Thyroid gland (tissue), 4 donors: Measurements from ENCODE around the gene CALY. TPM values are rescaled to one million over a fixed set of nuclear protein-coding genes. Genes with fewer than 3 reads are reported as not detected.

Experiments used
- DNase-seq, 2 donors: peaks; one replicate each; pipeline ENCODE4 v3.0.0-alpha.2; 2019
- H3K27ac ChIP-seq, 3 donors: fragments of 200-600 bp; sonication (generic); 1 replicate in 2 of 3; 2 replicates in 1 of 3; pipeline ENCODE4 v1.5.1; 2016 to 2019; ENCODE audit warnings: mild to moderate bottlenecking in 1 of 3, moderate library complexity in 1 of 3
- H3K27me3 ChIP-seq: fragments of 200-600 bp; sonication (generic); one replicate; pipeline ENCODE4 v1.5.1; 2019
- H3K36me3 ChIP-seq, 2 donors: fragments of 200-600 bp; sonication (generic); one replicate each; pipeline ENCODE4 v1.5.1; 2016 to 2019
- H3K4me1 ChIP-seq, 2 donors: fragments of 200-600 bp; sonication (generic); one replicate each; pipeline ENCODE4 v1.5.1; 2017 to 2019
- H3K4me3 ChIP-seq, 3 donors: fragments of 200-600 bp; sonication (generic); replicated peaks in 1 of 3; 1 replicate in 2 of 3; 2 replicates in 1 of 3; pipeline ENCODE4 v1.5.1; 2016; ENCODE audit warnings: mild to moderate bottlenecking in 1 of 3
- H3K9me3 ChIP-seq: fragments of 200-600 bp; sonication (generic); one replicate; pipeline ENCODE4 v1.5.1; 2017
- CTCF ChIP-seq, 6 experiments: fragments of 200-600 bp in 3 of 6; fragments of 450-650 bp in 3 of 6; sonication (generic) in 3 of 6; IDR thresholded peaks; one replicate each; pipeline ENCODE4 v1.5.1; 2016 to 2019; ENCODE audit warnings: antibody characterized with exemption in 6 of 6, mild to moderate bottlenecking in 2 of 6, inconsistent platforms in 1 of 6, moderate library complexity in 1 of 6
- POLR2A ChIP-seq, 2 donors: fragments of 450-650 bp; IDR thresholded peaks; one replicate each; pipeline ENCODE4 v1.6.1; 2017; ENCODE audit warnings: antibody characterized with exemption in 2 of 2, mild to moderate bottlenecking in 2 of 2, moderate library complexity in 1 of 2
- WGBS, 2 donors: methylation state at CpG; one replicate each; pipeline ENCODE4 v1.1.5; 2017; 5-methylcytosine and 5-hydroxymethylcytosine counted together
- intact Hi-C: fragments of 100-400 bp; cut with DNase I; formaldehyde crosslinking; loops from one replicate; pipeline ENCODE4 v1.15.1; 2023
- total RNA-seq, 4 donors: library from RNA; depleted of rRNA; stranded (reverse); fragments of >200 nt; gene quantifications; one replicate each; pipeline ENCODE4 v1.2.3, GENCODE V29; 2016

CALY gene
- total RNA-seq, 4 donors from 2014 or later = 0.13 to 1.5 TPM; not detected in 2

- no peak overlapping the region for H3K27ac ChIP-seq
- intact Hi-C loops = loop anchor here (5.0 kb wide), 2 partner anchors 48 to 67 kb away; partner anchors contain the start of gene PAOX
- TF ChIP-seq POLR2A (IDR thresholded peaks at IDR 0.05) (no peak), CTCF (IDR thresholded peaks at IDR 0.05) (no peak)
- H3K4me3 ChIP-seq = no peak overlapping the region
- peaks cover 0 to 10% of the 10 kb centered on the region in 2 donors for H3K36me3 ChIP-seq
- WGBS, 2 donors = 95% methylated on average over 14 to 16 of the region's 16 CpGs
- no peaks in the 10 kb centered on the region for H3K27me3 ChIP-seq
- peaks cover 18 to 19% of the 10 kb centered on the region in 2 donors for H3K4me1 ChIP-seq
- no peaks in the 10 kb centered on the region for H3K9me3 ChIP-seq
- DNase-seq = no peak
Measured at GRCh38 chr10:133310399-133310755, 26.3 kb downstream of the CALY start.

GRCh38 chr10:133309720-133310398, 26.8 kb downstream of the CALY start:
- Histone ChIP-seq H3K27ac (no peak overlapping the region), H3K4me1 (peaks cover 18 to 19% of the 10 kb centered on the region in 2 donors), H3K4me3 (no peak overlapping the region), H3K9me3 (no peaks in the 10 kb centered on the region), H3K27me3 (no peaks in the 10 kb centered on the region), H3K36me3 (peaks cover 0 to 10% of the 10 kb centered on the region in 2 donors)
- peak; percentile 44 to 52 for DNase-seq
- TF ChIP-seq CTCF (IDR thresholded peaks at IDR 0.05) (no peak), POLR2A (IDR thresholded peaks at IDR 0.05) (no peak)
- 79 to 86% methylated on average over 15 to 33 of the region's 33 CpGs for WGBS, 2 donors
- intact Hi-C loops = loop anchor here (5.0 kb wide), 2 partner anchors 48 to 67 kb away; partner anchors contain the start of gene PAOX

GRCh38 chr10:133309100-133309719, 27.5 kb downstream of the CALY start:
- 65 to 73% methylated on average over 14 to 17 of the region's 46 CpGs for WGBS, 2 donors
- TF ChIP-seq POLR2A (IDR thresholded peaks at IDR 0.05) (no peak), CTCF (IDR thresholded peaks at IDR 0.05) (no peak)
- Histone ChIP-seq H3K36me3 (peaks cover 0 to 10% of the 10 kb centered on the region in 2 donors), H3K4me1 (peaks cover 18 to 19% of the 10 kb centered on the region in 2 donors), H3K27ac (peak overlapping the region; percentile 86 to 99 (median 97)), H3K4me3 (peak overlapping the region; percentile 51 to 99 (median 86)), H3K9me3 (no peaks in the 10 kb centered on the region), H3K27me3 (no peaks in the 10 kb centered on the region)
- intact Hi-C loops = no loop called here
- peak; percentile 88 to 89 for DNase-seq

GRCh38 chr10:133308421-133309099, 28.1 kb downstream of the CALY start, which contains the start of the genes TUBGCP2 and ZNF511:
Gene TUBGCP2 (minus strand): TSS chr10:133308872. CDS start chr10:133302941, 5,931 bp downstream.
Gene ZNF511 (plus strand): TSS chr10:133308914. CDS start chr10:133308944, 30 bp downstream.
- peaks cover 14 to 19% of the 10 kb centered on the region in 2 donors for H3K4me1 ChIP-seq
- TF ChIP-seq POLR2A (IDR thresholded peaks at IDR 0.05) = peak; percentile 4 to 74
- peak in 1 of 6 experiments; percentile 30 for TF ChIP-seq CTCF (IDR thresholded peaks at IDR 0.05)
- no peaks in the 10 kb centered on the region for H3K27me3 ChIP-seq
- H3K9me3 ChIP-seq = no peaks in the 10 kb centered on the region
- peak within 1 kb of the TSS; percentile 86 to 99 (median 97) for H3K27ac ChIP-seq
- WGBS, 2 donors = 0% methylated on average over 14 to 19 of the region's 89 CpGs
- H3K36me3 ChIP-seq = peaks cover 0 to 10% of the 10 kb centered on the region in 2 donors
- peak; percentile 81 to 84 for DNase-seq
- peak within 1 kb of the TSS; percentile 51 to 99 (median 86) for H3K4me3 ChIP-seq
- intact Hi-C loops = no loop called here
